Heart left ventricle (tissue), 13 donors: Measurements from ENCODE around the gene TOR4A.

Experiments used
- POLR2A ChIP-seq, 2 donors: fragments of 450-650 bp; IDR thresholded peaks; one replicate each; pipeline ENCODE4 v1.6.1; 2017; ENCODE audit warnings: antibody characterized with exemption in 2 of 2, mild to moderate bottlenecking in 2 of 2, moderate library complexity in 2 of 2
- TF ChIP-seq, protein P1 (sequence below), 12 donors: fragments of 200-600 bp; sonication (generic) in 4 of 12; IDR thresholded peaks; one replicate each; pipeline versions ENCODE4 v1.5.0 to v1.8.0; 2018 to 2022; ENCODE audit warnings: antibody characterized with exemption in 12 of 12, mild to moderate bottlenecking in 5 of 12
- donor health status: ischemic (EF 13 %, LVEDD 7.1; RV severe dilation, severe dysfunction).
- donor health status: DM: no; HTN: yes; CAD: no.
- donor health status: DM: no; HTN: no; CAD: no.
- donor health status: ischemic (EF 25% LVEDD 6.9; RV normal size, moderate dysfunction).
- donor health status: ischemic (EF 25% LVEDD 5.7; RV mildly dilated, moderate dysfunction).
- donor health status: ischemic (EF 35%, LVEDD 5.7; RV mildly dilated, moderate dysfunction).
- donor health status: nonischemic (EF 11% LVEDD 7.7; RV severe dilation, severe dysfunction).
- donor health status: DM: yes; HTN: yes; CAD: no.
- donor health status: PGD.
- donor health status: ischemic (EF 29% LVEDD 5.4; RV normal size, mild dysfunction).
- donor health status: nonischemic (EF 23%, LVEDD 6.1; RV moderate dilation, normal function).

GRCh38 chr9:137234055-137234697 is 43.4 kb upstream of the TOR4A start:
- TF ChIP-seq, protein P1, sequence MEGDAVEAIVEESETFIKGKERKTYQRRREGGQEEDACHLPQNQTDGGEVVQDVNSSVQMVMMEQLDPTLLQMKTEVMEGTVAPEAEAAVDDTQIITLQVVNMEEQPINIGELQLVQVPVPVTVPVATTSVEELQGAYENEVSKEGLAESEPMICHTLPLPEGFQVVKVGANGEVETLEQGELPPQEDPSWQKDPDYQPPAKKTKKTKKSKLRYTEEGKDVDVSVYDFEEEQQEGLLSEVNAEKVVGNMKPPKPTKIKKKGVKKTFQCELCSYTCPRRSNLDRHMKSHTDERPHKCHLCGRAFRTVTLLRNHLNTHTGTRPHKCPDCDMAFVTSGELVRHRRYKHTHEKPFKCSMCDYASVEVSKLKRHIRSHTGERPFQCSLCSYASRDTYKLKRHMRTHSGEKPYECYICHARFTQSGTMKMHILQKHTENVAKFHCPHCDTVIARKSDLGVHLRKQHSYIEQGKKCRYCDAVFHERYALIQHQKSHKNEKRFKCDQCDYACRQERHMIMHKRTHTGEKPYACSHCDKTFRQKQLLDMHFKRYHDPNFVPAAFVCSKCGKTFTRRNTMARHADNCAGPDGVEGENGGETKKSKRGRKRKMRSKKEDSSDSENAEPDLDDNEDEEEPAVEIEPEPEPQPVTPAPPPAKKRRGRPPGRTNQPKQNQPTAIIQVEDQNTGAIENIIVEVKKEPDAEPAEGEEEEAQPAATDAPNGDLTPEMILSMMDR (IDR thresholded peaks at IDR 0.05) = no peak
- no peak for TF ChIP-seq POLR2A (IDR thresholded peaks at IDR 0.05)
